ENCODE data around the gene RBM47.

Gene RBM47

DNA sequence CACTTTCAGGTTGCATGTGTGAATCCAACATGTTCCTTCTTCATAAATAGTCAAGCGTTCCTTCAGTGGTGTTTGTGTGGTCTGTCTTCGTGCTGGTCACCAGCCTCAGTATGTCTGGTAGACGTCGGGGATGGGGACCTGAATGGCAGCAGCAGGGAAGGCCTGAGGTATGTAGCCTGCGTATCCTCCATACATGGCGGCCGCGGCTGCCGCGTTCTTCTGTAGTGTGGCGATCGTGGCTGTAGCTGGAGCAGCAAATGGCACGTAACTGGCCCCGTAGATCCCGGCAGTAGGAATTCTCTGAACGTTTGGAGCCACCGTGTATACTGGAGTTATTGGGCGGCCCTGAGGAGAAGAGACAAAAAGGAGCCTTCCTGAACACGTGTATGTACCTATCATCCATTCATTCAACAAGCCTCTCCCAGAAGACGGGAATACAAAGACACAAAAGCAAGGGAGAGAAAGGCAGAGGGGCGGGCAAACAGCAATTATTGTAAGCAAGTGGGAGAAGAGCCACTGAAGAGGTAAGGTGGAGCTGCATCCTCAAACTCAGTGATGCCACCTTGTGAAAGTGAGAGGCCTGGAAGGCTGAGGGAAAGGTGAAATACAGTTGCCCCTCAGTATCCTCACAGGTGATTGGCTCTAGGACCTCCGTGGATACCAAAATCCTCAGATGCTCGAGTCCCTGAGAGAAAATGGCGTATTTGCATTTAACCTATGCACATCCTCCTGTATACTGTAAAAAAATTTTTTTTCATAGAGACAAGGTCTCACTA, 203.7 kb downstream of the RBM47 start:
- no peak overlapping the region for H3K4me3 ChIP-seq (ENCODE audit: low read depth, low read length)
- TF ChIP-seq CTCF (IDR thresholded peaks at IDR 0.05; ENCODE audit: control insufficient read depth, extremely low read depth, insufficient read depth): no peak
- no peak for DNase-seq (ENCODE audit: low read depth)

GRCh38 chr4:40423735-40424134, 205.9 kb downstream of the RBM47 start:
- no peak for TF ChIP-seq CTCF (IDR thresholded peaks at IDR 0.05; ENCODE audit: control insufficient read depth, extremely low read depth, insufficient read depth)
- H3K4me3 ChIP-seq (ENCODE audit: low read depth, low read length): no peak overlapping the region
- DNase-seq (ENCODE audit: low read depth): no peak

DNA sequence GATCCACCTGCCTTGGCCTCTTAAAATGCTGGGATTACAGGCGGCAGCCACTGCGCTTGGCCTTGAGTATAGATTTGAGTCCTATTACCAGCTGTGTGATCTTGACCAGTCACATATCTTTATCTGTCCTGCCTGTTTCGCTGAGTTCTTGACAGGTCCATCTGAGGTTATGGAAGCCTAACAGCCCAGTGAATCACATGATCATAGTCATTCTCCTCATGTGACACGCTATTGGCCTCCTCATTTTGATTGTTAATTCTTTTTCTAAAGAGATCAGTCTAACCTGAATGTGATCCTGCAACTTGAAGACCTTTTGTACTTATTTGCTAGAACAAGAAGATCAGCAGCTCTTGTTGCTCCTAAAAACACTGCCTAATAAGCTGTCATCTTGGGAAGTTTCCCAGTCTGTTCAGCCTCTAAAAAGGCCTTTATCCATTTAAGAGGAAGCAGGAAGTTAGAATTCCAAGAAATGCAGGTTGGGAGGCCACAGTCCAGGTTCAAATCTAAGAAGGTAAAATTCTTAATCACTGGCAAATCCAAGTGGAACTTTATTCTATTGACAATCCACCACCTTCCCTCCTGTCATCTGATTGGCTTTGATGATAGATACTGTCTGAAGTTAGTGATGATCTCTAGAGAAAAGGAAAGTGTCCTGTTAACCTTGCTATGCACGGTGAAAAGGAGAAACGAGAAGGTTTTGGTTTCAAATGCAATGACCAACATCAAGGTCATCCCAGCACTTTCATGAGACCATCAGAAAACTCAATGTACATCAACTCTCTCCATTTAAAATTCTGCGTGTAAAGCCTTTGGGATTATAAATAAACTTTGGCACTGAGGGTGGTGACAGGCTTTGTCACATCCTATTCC, 207.6 kb downstream of the RBM47 start:
- no peak overlapping the region for H3K4me3 ChIP-seq (ENCODE audit: low read depth, low read length)
- DNase-seq (ENCODE audit: low read depth): no peak
- TF ChIP-seq CTCF (IDR thresholded peaks at IDR 0.05; ENCODE audit: control insufficient read depth, extremely low read depth, insufficient read depth): no peak

DNA sequence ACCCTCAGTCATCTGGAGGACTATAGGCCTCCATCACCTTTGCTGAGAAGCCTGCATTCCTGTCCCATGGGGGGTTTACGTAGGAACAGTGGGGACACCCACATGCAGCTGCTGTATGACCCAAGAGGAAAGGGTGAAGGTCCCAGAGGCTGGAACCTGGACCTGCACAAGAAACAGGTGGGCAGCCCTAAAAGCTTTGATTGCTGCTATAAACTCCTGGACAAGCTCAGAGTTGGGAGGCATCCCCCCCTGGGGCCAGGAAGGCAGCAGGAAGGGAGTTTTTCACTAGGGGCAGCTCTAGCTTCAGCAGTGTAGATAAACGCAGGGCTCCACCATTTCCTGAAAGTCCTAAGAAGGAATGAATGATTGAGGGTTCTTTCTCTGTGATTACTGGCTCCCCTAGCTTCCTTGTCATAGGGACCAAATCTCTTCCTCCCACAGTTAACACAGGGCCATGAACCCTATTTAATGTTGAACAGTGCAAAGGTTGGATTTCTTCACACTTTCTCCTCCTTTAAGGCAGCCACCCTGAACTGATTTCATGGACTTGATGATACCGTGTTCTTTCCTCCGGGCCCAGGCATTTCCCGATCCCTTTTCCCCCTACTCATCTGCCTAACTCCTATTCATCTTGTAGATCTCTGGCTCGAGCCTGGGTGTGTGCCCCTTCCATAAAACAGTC, 210.3 kb downstream of the RBM47 start:
- H3K4me3 ChIP-seq (ENCODE audit: low read depth, low read length): no peak overlapping the region
- no peak for TF ChIP-seq CTCF (IDR thresholded peaks at IDR 0.05; ENCODE audit: control insufficient read depth, extremely low read depth, insufficient read depth)
- no peak for DNase-seq (ENCODE audit: low read depth)

DNA sequence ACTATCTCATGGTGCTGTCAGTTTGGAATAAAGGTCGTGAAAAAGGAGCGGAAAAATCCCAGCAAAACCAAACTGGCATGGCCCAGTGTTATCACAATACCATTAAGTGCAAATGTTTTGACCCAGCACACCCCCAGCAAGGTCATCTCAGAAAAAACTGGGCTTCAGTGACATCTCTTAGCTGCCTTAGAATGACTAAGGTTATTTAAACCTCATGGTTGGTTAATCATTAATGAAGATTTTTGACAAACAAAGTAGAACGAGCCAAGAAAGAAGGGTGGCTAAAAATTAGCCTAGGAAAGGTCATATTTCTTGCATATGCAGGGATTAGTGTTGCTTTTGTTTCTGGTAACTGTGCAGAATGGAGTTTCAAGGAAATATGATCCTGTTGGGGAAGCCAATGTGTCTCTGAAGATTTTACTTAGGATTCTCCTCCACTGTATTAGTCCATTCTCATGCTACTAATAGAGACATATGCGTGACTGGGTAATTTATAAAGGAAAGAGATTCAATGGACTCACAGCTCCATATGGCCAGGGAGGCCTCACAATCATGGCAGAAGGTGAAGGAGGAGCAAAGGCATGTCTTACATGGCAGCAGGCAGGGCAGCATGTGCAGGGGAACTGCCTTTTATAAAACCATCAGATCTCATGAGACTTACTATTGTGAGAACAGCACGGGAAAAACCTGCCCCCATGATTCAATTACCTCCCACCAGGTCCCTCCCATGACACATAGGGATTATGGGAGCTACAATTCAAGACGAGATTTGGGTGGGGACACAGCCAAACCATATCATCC, 211.0 kb downstream of the RBM47 start:
- H3K4me3 ChIP-seq (ENCODE audit: low read depth, low read length): no peak overlapping the region
- no peak for DNase-seq (ENCODE audit: low read depth)
- TF ChIP-seq CTCF (IDR thresholded peaks at IDR 0.05; ENCODE audit: control insufficient read depth, extremely low read depth, insufficient read depth): no peak

DNA sequence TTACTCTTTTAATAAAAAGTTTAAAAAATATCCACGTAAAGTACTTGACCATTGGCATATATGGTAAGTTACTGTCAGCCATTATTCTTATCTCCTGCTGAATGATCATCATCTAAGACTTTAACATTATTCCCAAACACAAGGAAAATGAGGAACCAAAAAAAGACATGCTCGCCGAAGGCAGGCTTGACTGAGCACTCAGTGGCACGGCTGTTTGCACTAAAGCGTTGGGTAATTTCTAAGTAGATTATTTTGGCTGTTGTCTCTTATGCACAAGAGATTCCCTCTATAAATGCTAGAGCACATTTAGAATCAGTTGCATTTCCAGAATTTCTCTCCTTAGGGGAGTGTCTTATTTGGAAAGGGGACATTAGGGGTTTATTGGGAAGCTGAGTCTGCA, 211.7 kb downstream of the RBM47 start:
- DNase-seq (ENCODE audit: low read depth): no peak
- TF ChIP-seq CTCF (IDR thresholded peaks at IDR 0.05; ENCODE audit: control insufficient read depth, extremely low read depth, insufficient read depth): no peak
- H3K4me3 ChIP-seq (ENCODE audit: low read depth, low read length): no peak overlapping the region

All from LNCaP clone FGC (cell line).